Activated T-helper 17 cell treated with anti-CD3 and anti-CD28 coated beads, Interleukin-2, amount 50 U/mL, for 72 hours (primary cell): ENCODE measurements around the gene QPCT. TPM values are rescaled to one million over a fixed set of nuclear protein-coding genes. Genes with fewer than 3 reads are reported as not detected.
"Not testable (repeated sequence)": the region's sequence is repeated elsewhere in the genome, so short reads cannot be mapped to it uniquely, and the experiment has no call there.

ENCODE experiments used
- ATAC-seq: fragments of 150-1000 bp; cut with Tn5 transposase; replicated peaks from 2 replicates; pipeline ENCODE4 v1.10.0; 2021; ENCODE audit warnings: mild to moderate bottlenecking, moderate library complexity
- H3K27ac Mint-ChIP-seq: one replicate; pipeline ENCODE4 v1.8.0; 2022; ENCODE audit warnings: mixed read lengths
- H3K27me3 Mint-ChIP-seq: one replicate; pipeline ENCODE4 v1.8.0; 2022; ENCODE audit warnings: mixed read lengths
- H3K36me3 Mint-ChIP-seq: one replicate; pipeline ENCODE4 v1.8.0; 2022; ENCODE audit warnings: low read depth, mild to moderate bottlenecking, mixed read lengths
- H3K4me1 Mint-ChIP-seq: one replicate; pipeline ENCODE4 v1.8.0; 2022; ENCODE audit warnings: mixed read lengths
- H3K4me3 Mint-ChIP-seq: one replicate; pipeline ENCODE4 v1.8.0; 2022; ENCODE audit warnings: mild to moderate bottlenecking, mixed read lengths
- H3K9me3 Mint-ChIP-seq: one replicate; pipeline ENCODE4 v1.8.0; 2022; ENCODE audit warnings: mixed read lengths
- total RNA-seq, 2 donors: library from RNA; stranded (reverse); gene quantifications; one replicate each; pipeline ENCODE4 v1.2.3, GENCODE V29; 2022

QPCT gene
- total RNA-seq, 2 donors from 2014 or later: 0.53 to 0.71 TPM

DNA sequence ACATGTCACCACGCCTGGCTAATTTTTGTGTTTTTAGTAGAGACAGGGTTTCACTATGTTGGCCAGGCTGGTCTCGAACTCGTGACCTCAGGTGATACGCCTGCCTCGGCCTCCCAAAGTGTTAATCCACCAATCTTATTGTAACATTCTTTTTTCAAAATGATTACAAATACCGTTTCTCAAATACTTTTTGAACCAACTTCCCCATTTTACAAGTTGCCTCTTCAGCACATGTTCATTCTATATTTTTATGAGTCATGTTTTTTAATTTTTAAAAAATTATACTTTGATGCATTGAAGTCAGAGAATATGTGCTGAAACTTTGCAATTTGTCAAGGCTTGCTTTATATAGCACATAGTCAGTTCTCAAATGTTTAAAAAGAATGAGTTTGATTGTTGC is 58.2 kb downstream of the QPCT start:
- Mint-ChIP-seq H3K4me3 (no peak overlapping the region), H3K27me3 (peaks cover 8% of the 10 kb centered on the region), H3K4me1 (no peaks in the 10 kb centered on the region), H3K9me3 (no peaks in the 10 kb centered on the region), H3K36me3 (no peaks in the 10 kb centered on the region), H3K27ac (no peak overlapping the region)
- no peak for ATAC-seq

DNA sequence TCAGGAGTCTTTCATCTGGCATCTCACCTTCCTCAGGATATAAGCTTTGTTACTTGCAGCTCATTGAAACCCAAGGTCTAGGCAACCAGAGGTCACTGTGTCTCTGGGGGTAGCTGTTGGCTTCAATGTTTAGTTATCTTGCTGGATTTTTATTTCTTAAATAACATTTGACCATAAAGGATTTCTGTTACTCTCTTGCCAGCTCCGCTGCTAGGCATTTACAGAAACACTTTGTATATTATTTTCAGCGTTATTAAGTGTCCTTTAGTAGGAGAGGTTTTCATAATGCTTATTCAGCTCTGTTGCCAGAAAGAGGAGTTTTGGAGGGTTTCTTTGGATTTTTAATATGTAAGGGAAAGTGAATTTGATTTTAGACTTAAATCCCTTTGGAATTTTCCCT is 61.4 kb downstream of the QPCT start:
- H3K36me3 Mint-ChIP-seq: no peaks in the 10 kb centered on the region
- H3K27ac Mint-ChIP-seq: no peak overlapping the region
- H3K4me1 Mint-ChIP-seq: no peaks in the 10 kb centered on the region
- no peak for ATAC-seq
- H3K4me3 Mint-ChIP-seq: no peak overlapping the region
- peaks cover 8% of the 10 kb centered on the region for H3K27me3 Mint-ChIP-seq
- H3K9me3 Mint-ChIP-seq: no peaks in the 10 kb centered on the region

DNA sequence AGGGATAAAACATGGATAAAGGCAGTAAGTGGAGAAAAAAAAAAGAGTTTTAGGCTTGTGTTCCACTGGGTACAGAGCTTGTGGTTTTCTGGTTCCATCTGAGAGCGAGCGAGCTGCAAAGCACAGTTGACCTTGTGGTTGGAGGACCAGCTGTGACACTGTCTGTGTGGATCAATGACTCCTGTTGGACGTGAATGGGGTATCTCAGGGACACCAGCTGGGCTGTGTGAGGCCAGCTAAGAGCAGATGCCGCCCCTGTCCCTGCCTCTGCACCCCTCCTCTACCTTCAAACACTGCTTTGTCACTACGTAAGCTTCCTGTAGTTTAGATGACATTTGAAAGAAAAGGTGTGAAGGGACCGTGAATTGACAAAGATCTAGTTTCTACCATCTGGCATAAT is 67.8 kb downstream of the QPCT start:
- ATAC-seq: no peak
- H3K9me3 Mint-ChIP-seq: no peaks in the 10 kb centered on the region
- no peaks in the 10 kb centered on the region for H3K36me3 Mint-ChIP-seq
- H3K4me3 Mint-ChIP-seq: no peak overlapping the region
- H3K27ac Mint-ChIP-seq: no peak overlapping the region
- H3K4me1 Mint-ChIP-seq: peaks cover 6% of the 10 kb centered on the region
- peaks cover 2% of the 10 kb centered on the region for H3K27me3 Mint-ChIP-seq

GRCh38 chr2:37413911-37414469 is 69.6 kb downstream of the QPCT start:
- not testable (repeated sequence) for ATAC-seq, H3K4me3 Mint-ChIP-seq, H3K9me3 Mint-ChIP-seq

DNA sequence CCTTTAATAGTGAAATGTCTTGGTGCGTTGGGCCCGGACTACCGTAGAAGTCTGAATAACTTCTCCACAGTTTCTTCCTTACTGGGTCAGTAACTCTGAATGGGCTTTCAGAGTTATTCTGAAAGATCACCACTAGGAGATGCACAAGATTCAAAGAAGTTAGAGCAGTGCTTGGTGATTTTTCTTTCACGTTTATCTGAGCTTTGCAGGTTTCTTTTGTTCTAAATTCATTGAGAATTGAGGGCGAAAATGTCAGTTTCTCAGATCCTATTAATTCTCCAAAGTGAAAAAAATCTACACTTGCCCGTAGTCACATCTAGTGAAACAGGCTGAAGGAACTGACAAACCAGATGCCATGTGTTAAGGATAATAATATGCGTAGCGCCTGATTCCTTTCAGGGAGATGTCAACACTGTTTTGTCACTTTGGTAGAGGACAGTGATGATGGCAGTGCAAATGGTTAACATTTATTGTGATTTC is 70.1 kb downstream of the QPCT start:
- no peaks in the 10 kb centered on the region for H3K27me3 Mint-ChIP-seq
- no peaks in the 10 kb centered on the region for H3K36me3 Mint-ChIP-seq
- peaks cover 6% of the 10 kb centered on the region for H3K4me1 Mint-ChIP-seq
- peak; percentile 47 for ATAC-seq
- H3K9me3 Mint-ChIP-seq: no peaks in the 10 kb centered on the region
- H3K27ac Mint-ChIP-seq: peak overlapping the region; percentile 34
- H3K4me3 Mint-ChIP-seq: peak overlapping the region; percentile 39

More at GRCh38 chr2:37413911-37414469, 69.6 kb downstream of the QPCT start:
- H3K27ac Mint-ChIP-seq, H3K27me3 Mint-ChIP-seq, H3K4me1 Mint-ChIP-seq, H3K36me3 Mint-ChIP-seq: not testable (repeated sequence)

DNA sequence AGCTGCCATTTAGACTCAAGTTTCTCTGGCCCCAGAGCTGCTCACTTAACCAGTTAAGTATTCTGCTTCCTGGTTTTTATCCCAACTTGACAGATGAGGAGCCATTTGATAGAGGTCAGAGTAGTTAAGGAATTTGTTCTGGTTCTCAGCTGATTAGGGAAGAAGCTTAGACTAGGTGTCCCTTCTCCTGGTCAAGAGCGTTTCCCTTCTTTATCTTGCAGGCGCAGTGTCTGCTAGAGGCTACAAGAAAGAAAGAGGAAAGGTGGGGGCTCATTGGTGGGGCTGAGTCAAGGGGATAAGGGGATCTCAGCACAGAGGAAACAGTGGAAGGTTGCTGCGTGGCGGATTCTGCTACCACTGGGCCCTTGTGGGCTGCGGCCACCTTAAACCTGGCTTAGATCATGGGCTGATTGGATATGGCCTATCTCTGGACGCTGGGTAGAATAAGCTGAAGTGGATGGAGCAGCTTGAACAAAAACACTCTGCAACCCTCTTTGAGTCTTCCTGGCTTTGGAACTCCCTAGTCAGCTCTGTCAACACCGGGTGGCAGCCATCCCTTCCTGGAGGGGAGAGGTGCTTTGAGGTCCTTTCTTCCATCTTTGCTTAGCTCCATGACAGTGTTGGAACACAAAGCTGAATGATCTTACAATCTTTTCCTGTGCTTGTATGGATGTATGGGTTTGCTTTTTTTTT is 70.8 kb downstream of the QPCT start:
- peaks cover 6% of the 10 kb centered on the region for H3K4me1 Mint-ChIP-seq
- H3K27ac Mint-ChIP-seq: no peak overlapping the region
- H3K4me3 Mint-ChIP-seq: no peak overlapping the region
- H3K27me3 Mint-ChIP-seq: no peaks in the 10 kb centered on the region
- H3K36me3 Mint-ChIP-seq: no peaks in the 10 kb centered on the region
- no peaks in the 10 kb centered on the region for H3K9me3 Mint-ChIP-seq
- ATAC-seq: no peak

DNA sequence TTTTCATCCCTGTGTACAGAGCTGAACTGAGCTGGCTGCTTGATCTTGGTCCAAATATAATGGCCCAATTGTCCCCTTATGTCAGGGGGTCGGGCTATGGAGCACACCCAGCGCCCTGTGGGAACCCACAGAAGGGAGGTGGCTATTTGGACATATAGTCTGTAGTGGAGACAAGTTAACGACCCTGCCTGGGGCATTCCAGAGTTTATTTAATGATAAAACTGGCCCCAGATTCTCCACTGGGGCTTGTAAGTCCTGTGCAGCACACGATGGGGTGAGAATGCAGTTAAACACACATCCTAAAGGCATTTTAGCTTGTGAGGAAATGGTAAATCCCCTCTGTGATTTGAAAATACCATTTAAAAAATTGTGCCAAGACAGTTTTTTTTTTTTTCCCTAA is 72.9 kb downstream of the QPCT start:
- H3K4me3 Mint-ChIP-seq: no peak overlapping the region
- peaks cover 6% of the 10 kb centered on the region for H3K4me1 Mint-ChIP-seq
- H3K27ac Mint-ChIP-seq: no peak overlapping the region
- ATAC-seq: no peak
- H3K9me3 Mint-ChIP-seq: no peaks in the 10 kb centered on the region
- no peaks in the 10 kb centered on the region for H3K36me3 Mint-ChIP-seq
- H3K27me3 Mint-ChIP-seq: no peaks in the 10 kb centered on the region

DNA sequence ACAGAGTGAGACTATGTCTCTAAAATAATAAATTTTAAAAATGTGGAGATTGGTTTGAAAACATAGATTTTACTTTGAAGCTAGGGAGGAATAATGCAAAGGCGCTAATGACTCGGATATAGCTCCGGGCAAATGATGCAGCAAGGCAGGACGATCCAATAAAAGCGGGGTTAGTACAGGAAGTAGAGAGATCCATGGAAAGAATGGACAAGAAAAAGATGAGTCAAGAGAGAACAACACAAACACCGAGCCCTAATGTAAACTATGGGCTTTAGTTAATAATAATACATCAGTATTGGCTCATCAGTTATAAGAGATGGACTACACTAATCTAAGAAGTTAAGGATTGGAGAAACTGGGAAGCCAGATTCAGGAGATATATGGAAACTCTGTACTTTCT is 74.5 kb downstream of the QPCT start:
- H3K4me3 Mint-ChIP-seq: no peak overlapping the region
- peaks cover 6% of the 10 kb centered on the region for H3K4me1 Mint-ChIP-seq
- no peaks in the 10 kb centered on the region for H3K27me3 Mint-ChIP-seq
- no peaks in the 10 kb centered on the region for H3K9me3 Mint-ChIP-seq
- H3K27ac Mint-ChIP-seq: no peak overlapping the region
- no peak for ATAC-seq
- no peaks in the 10 kb centered on the region for H3K36me3 Mint-ChIP-seq

GRCh38 chr2:37421686-37422085 is 77.3 kb downstream of the QPCT start:
- Mint-ChIP-seq H3K27me3 (no peaks in the 10 kb centered on the region), H3K4me1 (no peaks in the 10 kb centered on the region), H3K36me3 (no peaks in the 10 kb centered on the region), H3K9me3 (no peaks in the 10 kb centered on the region), H3K27ac (no peak overlapping the region), H3K4me3 (no peak overlapping the region)
- ATAC-seq: no peak

DNA sequence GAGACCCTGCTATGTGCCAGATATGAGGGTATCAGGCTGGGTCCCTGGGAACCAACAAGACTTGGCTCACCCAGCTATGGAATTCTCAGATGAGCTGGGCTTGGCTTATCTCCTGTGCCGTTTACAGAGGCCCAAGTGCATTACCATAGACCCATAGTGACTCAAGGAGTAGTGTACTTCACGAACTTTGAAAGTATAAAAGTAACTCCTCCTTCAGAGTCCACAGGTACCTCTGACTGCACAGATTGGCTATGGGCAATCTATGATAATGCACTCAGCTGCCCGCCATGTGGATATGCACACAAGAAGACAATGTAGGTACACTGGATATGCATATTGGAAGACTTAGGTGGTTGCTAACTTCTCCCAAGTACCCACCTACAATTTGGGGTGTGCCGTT is 78.4 kb downstream of the QPCT start:
- Mint-ChIP-seq H3K9me3 (no peaks in the 10 kb centered on the region), H3K4me3 (no peak overlapping the region), H3K27me3 (no peaks in the 10 kb centered on the region), H3K4me1 (no peaks in the 10 kb centered on the region), H3K36me3 (no peaks in the 10 kb centered on the region), H3K27ac (no peak overlapping the region)
- ATAC-seq: no peak

Other genes with a start within 250 kb of the QPCT start
- gene EIF2AK2, start 187.7 kb upstream of the QPCT start, total RNA-seq: 10 to 100 TPM; 25.4 to 45.1 TPM
- not detected for gene SULT6B1, start 156.0 kb upstream of the QPCT start, total RNA-seq
- 10 to 100 TPM; 44.5 to 49.6 TPM for gene CEBPZOS, start 148.1 kb upstream of the QPCT start, total RNA-seq
- 10 to 100 TPM; 55.6 to 68.3 TPM for gene CEBPZ, start 113.0 kb upstream of the QPCT start, total RNA-seq
- gene NDUFAF7, start 113.0 kb upstream of the QPCT start, total RNA-seq: 10 to 100 TPM; 21.9 to 29.8 TPM
- gene PRKD3, start 19.8 kb upstream of the QPCT start, total RNA-seq: 10 to 100 TPM; 28.2 to 35.6 TPM